PC-3 (cell line): ENCODE data around the gene FSCN2. TPM values are rescaled to one million over a fixed set of nuclear protein-coding genes. Genes with fewer than 3 reads are reported as not detected.

Experiments
- ATAC-seq: fragments of 200-7000 bp; cut with Tn5 transposase; 2 replicates; pipeline ENCODE4 v1.9.1; 2020; ENCODE audit warnings: mild to moderate bottlenecking, moderate library complexity
- BruUV-seq: library from RNA; stranded (reverse); fragments of 400-500 nt; replicated peaks from 2 replicates; lab custom pipeline; 2021; lab: Mats Ljungman, UMichigan
- CTCF ChIA-PET: fragments of 300-600 bp; sonication (Branson Sonifier 250); formaldehyde crosslinking; loops from one replicate; lab custom pipeline; 2022; ENCODE audit warnings: antibody characterized with exemption; lab: Charles Lee
- POLR2A ChIA-PET: fragments of 300-600 bp; sonication (Branson Sonifier 250); formaldehyde crosslinking; loops from one replicate; lab custom pipeline; 2022; ENCODE audit warnings: antibody characterized with exemption; ENCODE audit not compliant: unreplicated experiment; lab: Charles Lee
- DNase-seq: peaks from one replicate; pipeline ENCODE4 v3.0.0-alpha.2; 2015
- H2AFZ ChIP-seq: fragments of 300-600 bp; sonication (generic); 2 replicates; pipeline ENCODE4 v1.6.0; 2016; ENCODE audit warnings: antibody characterized with exemption, low read length
- H3F3A ChIP-seq: fragments of 300-600 bp; sonication (generic); one replicate; pipeline ENCODE4 v1.6.0; 2017; ENCODE audit warnings: antibody characterized with exemption, low read length, control low read depth, mild to moderate bottlenecking; ENCODE audit not compliant: unreplicated experiment
- H3K27ac ChIP-seq: fragments of 300-600 bp; sonication (generic); 2 replicates; pipeline ENCODE4 v1.5.1; 2016; ENCODE audit warnings: mild to moderate bottlenecking, low read length
- H3K27me3 ChIP-seq: fragments of 300-600 bp; sonication (generic); 2 replicates; pipeline ENCODE4 v1.6.1; 2016; ENCODE audit warnings: low read length, mixed read lengths
- H3K36me3 ChIP-seq: fragments of 300-600 bp; sonication (generic); 2 replicates; pipeline ENCODE4 v1.6.1; 2016; ENCODE audit warnings: low read depth, mixed run types, low read length, mixed read lengths
- H3K4me1 ChIP-seq: fragments of 300-600 bp; sonication (generic); 2 replicates; pipeline ENCODE4 v1.5.1; 2016; ENCODE audit warnings: low read length; ENCODE audit not compliant: insufficient read depth
- H3K4me2 ChIP-seq: fragments of 300-600 bp; sonication (generic); 2 replicates; pipeline ENCODE4 v1.6.0; 2016; ENCODE audit warnings: low read length
- H3K4me3 ChIP-seq: fragments of 300-600 bp; sonication (generic); 2 replicates; pipeline ENCODE4 v1.5.1; 2016; ENCODE audit warnings: mild to moderate bottlenecking, low read length, mixed read lengths
- H3K79me2 ChIP-seq: fragments of 300-600 bp; sonication (generic); 2 replicates; pipeline ENCODE4 v1.6.1; 2017; ENCODE audit warnings: low read length, mixed read lengths
- H3K9ac ChIP-seq: fragments of 300-600 bp; sonication (generic); 2 replicates; pipeline ENCODE4 v1.6.0; 2016; ENCODE audit warnings: mild to moderate bottlenecking, low read length
- H3K9me2 ChIP-seq: fragments of 300-600 bp; sonication (generic); replicated peaks from 2 replicates; pipeline ENCODE4 v1.6.1; 2016; ENCODE audit warnings: mixed run types, low read length, mixed read lengths
- H3K9me3 ChIP-seq: fragments of 300-600 bp; sonication (generic); 2 replicates; pipeline ENCODE4 v1.6.1; 2016; ENCODE audit warnings: low read length, mixed read lengths
- H4K20me1 ChIP-seq: fragments of 300-600 bp; sonication (generic); 2 replicates; pipeline ENCODE4 v1.6.1; 2016; ENCODE audit warnings: low read length, mixed read lengths
- EZH2 ChIP-seq: fragments of 300-600 bp; sonication (generic); IDR thresholded peaks from one replicate; pipeline ENCODE4 v1.6.1; 2017; ENCODE audit warnings: antibody characterized with exemption, mild to moderate bottlenecking, low read length; ENCODE audit not compliant: unreplicated experiment
- EZH2phosphoT487 ChIP-seq: fragments of 300-600 bp; sonication (generic); IDR thresholded peaks from 2 replicates; pipeline ENCODE4 v1.6.1; 2018; ENCODE audit warnings: mild to moderate bottlenecking, antibody characterized with exemption, low read length, borderline replicate concordance
- intact Hi-C: fragments of 100-400 bp; cut with micrococcal nuclease; formaldehyde crosslinking; loops from 2 replicates; pipeline ENCODE4 v1.9.0; 2023
- total RNA-seq: library from RNA; depleted of rRNA; stranded (reverse); fragments of >200 nt; gene quantifications from 2 replicates; pipeline ENCODE4 v1.2.3, GENCODE V29; 2014
- TF ChIP-seq, protein P1 (sequence below): fragments of 300-600 bp; sonication (generic); conservative IDR thresholded peaks from 2 replicates; pipeline ENCODE4 v1.5.1; 2017; ENCODE audit warnings: antibody characterized with exemption, low read depth, mild to moderate bottlenecking, low read length

FSCN2 gene
- total RNA-seq, 1 experiment from 2014 or later, result 0.87 TPM

DNA sequence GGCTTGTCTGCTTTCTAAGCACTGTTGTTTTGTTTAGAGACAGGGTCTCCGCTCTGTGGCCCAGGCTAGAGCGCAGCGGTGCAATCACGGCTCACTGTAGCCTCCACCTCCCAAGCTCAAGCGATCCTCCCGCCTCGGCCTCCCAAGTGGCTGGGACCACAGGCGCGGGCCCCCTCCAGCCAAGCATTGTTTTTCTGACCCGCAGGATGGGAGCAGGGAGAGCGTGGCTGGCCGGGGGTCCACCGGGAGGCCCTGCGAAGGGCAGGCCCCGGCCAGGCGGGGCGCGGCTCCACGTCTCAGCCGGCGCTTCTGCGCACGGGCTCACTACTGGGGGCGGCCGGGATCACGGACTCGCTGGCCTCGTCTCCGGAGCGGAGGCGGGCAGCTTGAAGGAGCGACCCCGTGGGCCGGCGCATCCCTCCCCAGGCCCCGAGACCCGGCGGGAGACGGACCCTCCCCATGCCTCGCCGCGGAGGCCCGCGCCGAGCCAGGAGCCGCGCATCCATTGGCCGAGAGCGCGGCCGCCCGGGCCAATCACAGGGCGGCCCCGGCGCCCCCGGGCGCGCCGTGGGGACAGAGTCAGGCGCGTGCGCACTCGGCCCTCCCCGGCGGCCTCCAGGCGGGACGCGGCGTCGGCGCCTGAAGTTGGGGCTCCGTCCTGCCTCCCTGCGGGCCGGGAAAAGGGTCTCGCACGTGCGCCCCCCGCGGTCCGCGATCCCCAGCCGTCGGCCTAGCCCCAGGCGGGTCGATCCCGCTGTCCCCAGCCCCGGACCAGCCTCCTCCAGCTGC lies 40.5 kb upstream of the FSCN2 start:
- peaks cover 19% of the 10 kb centered on the region for H3K4me1 ChIP-seq
- no peaks in the 10 kb centered on the region for H3K79me2 ChIP-seq
- H3K4me2 ChIP-seq, result peak overlapping the region; percentile 91
- H3K4me3 ChIP-seq, result peak overlapping the region; percentile 68
- DNase-seq (peak; percentile 84), ATAC-seq (peak; percentile 72)
- H3K9ac ChIP-seq, result peak overlapping the region; percentile 94
- POLR2A ChIA-PET, result interaction anchor here (0.6 kb wide), 1 partner anchor 156 kb away, joined by 4 read pairs; no protein-coding TSS in a partner anchor
- intact Hi-C loops, result no loop called here
- H3K27ac ChIP-seq, result 0 out of 2 replicates have a peak overlapping the region, but pooled peaks have one; percentile 35
- CTCF ChIA-PET, result no interaction called here
- no peaks in the 10 kb centered on the region for H4K20me1 ChIP-seq
- no peaks in the 10 kb centered on the region for H3F3A ChIP-seq
- TSS peak; percentile 67 for BruUV-seq
- no peaks in the 10 kb centered on the region for H3K9me2 ChIP-seq
- H2AFZ ChIP-seq, result peak overlapping the region; percentile 88
- H3K36me3 ChIP-seq, result no peaks in the 10 kb centered on the region
- H3K9me3 ChIP-seq, result no peaks in the 10 kb centered on the region
- no peaks in the 10 kb centered on the region for H3K27me3 ChIP-seq
- no peak for TF ChIP-seq EZH2
- TF ChIP-seq, protein P1, sequence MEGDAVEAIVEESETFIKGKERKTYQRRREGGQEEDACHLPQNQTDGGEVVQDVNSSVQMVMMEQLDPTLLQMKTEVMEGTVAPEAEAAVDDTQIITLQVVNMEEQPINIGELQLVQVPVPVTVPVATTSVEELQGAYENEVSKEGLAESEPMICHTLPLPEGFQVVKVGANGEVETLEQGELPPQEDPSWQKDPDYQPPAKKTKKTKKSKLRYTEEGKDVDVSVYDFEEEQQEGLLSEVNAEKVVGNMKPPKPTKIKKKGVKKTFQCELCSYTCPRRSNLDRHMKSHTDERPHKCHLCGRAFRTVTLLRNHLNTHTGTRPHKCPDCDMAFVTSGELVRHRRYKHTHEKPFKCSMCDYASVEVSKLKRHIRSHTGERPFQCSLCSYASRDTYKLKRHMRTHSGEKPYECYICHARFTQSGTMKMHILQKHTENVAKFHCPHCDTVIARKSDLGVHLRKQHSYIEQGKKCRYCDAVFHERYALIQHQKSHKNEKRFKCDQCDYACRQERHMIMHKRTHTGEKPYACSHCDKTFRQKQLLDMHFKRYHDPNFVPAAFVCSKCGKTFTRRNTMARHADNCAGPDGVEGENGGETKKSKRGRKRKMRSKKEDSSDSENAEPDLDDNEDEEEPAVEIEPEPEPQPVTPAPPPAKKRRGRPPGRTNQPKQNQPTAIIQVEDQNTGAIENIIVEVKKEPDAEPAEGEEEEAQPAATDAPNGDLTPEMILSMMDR, result no peak
- no peak for TF ChIP-seq EZH2phosphoT487

DNA sequence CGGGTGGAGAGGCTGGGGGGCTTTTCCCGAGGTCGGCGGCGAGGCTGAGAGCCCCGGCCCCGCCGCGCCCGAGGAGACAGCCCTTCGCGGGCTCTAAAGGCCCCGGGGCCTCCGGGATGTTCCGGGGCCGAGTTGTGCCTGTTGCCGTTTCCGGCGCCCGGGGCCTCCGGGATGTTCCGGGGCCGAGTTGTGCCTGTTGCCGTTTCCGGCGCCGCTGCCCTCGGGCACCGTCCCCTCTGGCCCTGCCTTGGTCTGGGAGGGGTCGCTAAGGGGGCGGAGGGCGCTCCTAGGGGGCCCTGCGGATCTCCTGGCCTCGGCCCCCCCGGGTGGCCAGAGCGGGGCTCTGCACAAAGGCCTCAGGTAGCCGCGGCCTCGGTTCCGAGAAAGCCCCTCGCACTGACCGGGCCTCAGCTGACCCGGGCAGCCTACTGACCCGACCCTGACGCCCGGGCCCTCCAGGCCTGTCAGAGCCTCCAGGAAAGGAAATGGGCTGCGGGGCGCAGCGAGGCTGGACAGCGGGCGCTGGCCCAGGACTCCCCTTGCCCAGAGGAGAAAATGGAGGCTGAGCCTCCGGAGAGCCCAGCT lies 39.8 kb upstream of the FSCN2 start:
- H3K27me3 ChIP-seq, result no peaks in the 10 kb centered on the region
- intact Hi-C loops, result no loop called here
- H3F3A ChIP-seq, result no peaks in the 10 kb centered on the region
- ATAC-seq, result no peak; the same call in 1 of the 2 replicates
- peak overlapping the region; percentile 88; the same call in 1 of the 2 replicates for H2AFZ ChIP-seq
- DNase-seq, result no peak
- TF ChIP-seq EZH2 (no peak), EZH2phosphoT487 (no peak)
- TF ChIP-seq, protein P1, result no peak
- POLR2A ChIA-PET, result no interaction called here
- peak overlapping the region; percentile 94 for H3K9ac ChIP-seq
- no peaks in the 10 kb centered on the region for H3K9me2 ChIP-seq
- H3K4me2 ChIP-seq, result peak overlapping the region; percentile 91
- BruUV-seq, result TSS peak; percentile 78
- CTCF ChIA-PET, result no interaction called here
- H3K36me3 ChIP-seq, result no peaks in the 10 kb centered on the region
- H3K27ac ChIP-seq, result 0 out of 2 replicates have a peak overlapping the region, but pooled peaks have one; percentile 35
- peak overlapping the region; percentile 68 for H3K4me3 ChIP-seq
- no peaks in the 10 kb centered on the region for H4K20me1 ChIP-seq
- H3K79me2 ChIP-seq, result no peaks in the 10 kb centered on the region
- H3K4me1 ChIP-seq, result peaks cover 19% of the 10 kb centered on the region
- no peaks in the 10 kb centered on the region for H3K9me3 ChIP-seq
